PC-3 (cell line): ENCODE measurements around the gene MGAT3. TPM values are rescaled to one million over a fixed set of nuclear protein-coding genes. Genes with fewer than 3 reads are reported as not detected.

Source experiments
- ATAC-seq: fragments of 200-7000 bp; cut with Tn5 transposase; 2 replicates; pipeline ENCODE4 v1.9.1; 2020; ENCODE audit warnings: mild to moderate bottlenecking, moderate library complexity
- BruUV-seq: library from RNA; stranded (reverse); fragments of 400-500 nt; replicated peaks from 2 replicates; lab custom pipeline; 2021; lab: Mats Ljungman, UMichigan
- CTCF ChIA-PET: fragments of 300-600 bp; sonication (Branson Sonifier 250); formaldehyde crosslinking; loops from one replicate; lab custom pipeline; 2022; ENCODE audit warnings: antibody characterized with exemption; lab: Charles Lee
- POLR2A ChIA-PET: fragments of 300-600 bp; sonication (Branson Sonifier 250); formaldehyde crosslinking; loops from one replicate; lab custom pipeline; 2022; ENCODE audit warnings: antibody characterized with exemption; ENCODE audit not compliant: unreplicated experiment; lab: Charles Lee
- DNase-seq: peaks from one replicate; pipeline ENCODE4 v3.0.0-alpha.2; 2015
- H2AFZ ChIP-seq: fragments of 300-600 bp; sonication (generic); 2 replicates; pipeline ENCODE4 v1.6.0; 2016; ENCODE audit warnings: antibody characterized with exemption, low read length
- H3F3A ChIP-seq: fragments of 300-600 bp; sonication (generic); one replicate; pipeline ENCODE4 v1.6.0; 2017; ENCODE audit warnings: antibody characterized with exemption, low read length, control low read depth, mild to moderate bottlenecking; ENCODE audit not compliant: unreplicated experiment
- H3K27ac ChIP-seq: fragments of 300-600 bp; sonication (generic); 2 replicates; pipeline ENCODE4 v1.5.1; 2016; ENCODE audit warnings: mild to moderate bottlenecking, low read length
- H3K27me3 ChIP-seq: fragments of 300-600 bp; sonication (generic); 2 replicates; pipeline ENCODE4 v1.6.1; 2016; ENCODE audit warnings: low read length, mixed read lengths
- H3K36me3 ChIP-seq: fragments of 300-600 bp; sonication (generic); 2 replicates; pipeline ENCODE4 v1.6.1; 2016; ENCODE audit warnings: low read depth, mixed run types, low read length, mixed read lengths
- H3K4me1 ChIP-seq: fragments of 300-600 bp; sonication (generic); 2 replicates; pipeline ENCODE4 v1.5.1; 2016; ENCODE audit warnings: low read length; ENCODE audit not compliant: insufficient read depth
- H3K4me2 ChIP-seq: fragments of 300-600 bp; sonication (generic); 2 replicates; pipeline ENCODE4 v1.6.0; 2016; ENCODE audit warnings: low read length
- H3K4me3 ChIP-seq: fragments of 300-600 bp; sonication (generic); 2 replicates; pipeline ENCODE4 v1.5.1; 2016; ENCODE audit warnings: mild to moderate bottlenecking, low read length, mixed read lengths
- H3K79me2 ChIP-seq: fragments of 300-600 bp; sonication (generic); 2 replicates; pipeline ENCODE4 v1.6.1; 2017; ENCODE audit warnings: low read length, mixed read lengths
- H3K9ac ChIP-seq: fragments of 300-600 bp; sonication (generic); 2 replicates; pipeline ENCODE4 v1.6.0; 2016; ENCODE audit warnings: mild to moderate bottlenecking, low read length
- H3K9me2 ChIP-seq: fragments of 300-600 bp; sonication (generic); replicated peaks from 2 replicates; pipeline ENCODE4 v1.6.1; 2016; ENCODE audit warnings: mixed run types, low read length, mixed read lengths
- H3K9me3 ChIP-seq: fragments of 300-600 bp; sonication (generic); 2 replicates; pipeline ENCODE4 v1.6.1; 2016; ENCODE audit warnings: low read length, mixed read lengths
- H4K20me1 ChIP-seq: fragments of 300-600 bp; sonication (generic); 2 replicates; pipeline ENCODE4 v1.6.1; 2016; ENCODE audit warnings: low read length, mixed read lengths
- EZH2 ChIP-seq: fragments of 300-600 bp; sonication (generic); IDR thresholded peaks from one replicate; pipeline ENCODE4 v1.6.1; 2017; ENCODE audit warnings: antibody characterized with exemption, mild to moderate bottlenecking, low read length; ENCODE audit not compliant: unreplicated experiment
- EZH2phosphoT487 ChIP-seq: fragments of 300-600 bp; sonication (generic); IDR thresholded peaks from 2 replicates; pipeline ENCODE4 v1.6.1; 2018; ENCODE audit warnings: mild to moderate bottlenecking, antibody characterized with exemption, low read length, borderline replicate concordance
- intact Hi-C: fragments of 100-400 bp; cut with micrococcal nuclease; formaldehyde crosslinking; loops from 2 replicates; pipeline ENCODE4 v1.9.0; 2023
- total RNA-seq: library from RNA; depleted of rRNA; stranded (reverse); fragments of >200 nt; gene quantifications from 2 replicates; pipeline ENCODE4 v1.2.3, GENCODE V29; 2014
- TF ChIP-seq, protein P1 (sequence below): fragments of 300-600 bp; sonication (generic); conservative IDR thresholded peaks from 2 replicates; pipeline ENCODE4 v1.5.1; 2017; ENCODE audit warnings: antibody characterized with exemption, low read depth, mild to moderate bottlenecking, low read length

MGAT3 gene
- total RNA-seq, 1 experiment from 2014 or later = not detected

DNA sequence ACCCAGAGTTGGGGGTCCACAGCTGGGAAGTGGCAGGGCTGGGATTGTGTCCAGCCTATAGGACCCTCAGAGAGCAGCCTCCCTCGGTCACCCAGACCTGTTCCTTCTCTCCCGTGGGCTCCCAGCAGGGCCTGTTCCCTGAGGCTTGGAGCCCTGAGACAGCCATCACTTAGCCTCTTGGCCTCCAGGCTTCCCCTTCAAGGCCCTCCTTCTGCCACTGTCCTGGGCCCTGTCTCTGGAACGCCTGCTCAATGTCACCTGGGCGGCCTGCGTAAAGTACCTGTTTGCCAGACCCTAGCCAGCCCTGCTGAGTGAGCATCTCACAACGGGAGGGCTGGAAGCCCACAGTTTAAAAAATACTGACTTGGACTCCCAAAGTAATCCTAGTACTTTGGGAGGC is 6.5 kb downstream of the MGAT3 start:
- intact Hi-C loops = no loop called here
- Histone ChIP-seq H3K9me3 (no peaks in the 10 kb centered on the region), H3K27ac (no peak overlapping the region), H3K36me3 (no peaks in the 10 kb centered on the region), H3K4me3 (no peak overlapping the region), H3K4me2 (no peak overlapping the region), H3K9ac (no peak overlapping the region), H4K20me1 (no peaks in the 10 kb centered on the region), H2AFZ (no peak overlapping the region), H3K4me1 (no peaks in the 10 kb centered on the region), H3F3A (no peaks in the 10 kb centered on the region), H3K9me2 (no peaks in the 10 kb centered on the region), H3K79me2 (no peaks in the 10 kb centered on the region), H3K27me3 (peaks cover 4% of the 10 kb centered on the region; the same call in 1 of the 2 replicates)
- CTCF ChIA-PET = no interaction called here
- ATAC-seq (no peak), DNase-seq (no peak)
- BruUV-seq = no TSS peak
- POLR2A ChIA-PET = no interaction called here
- TF ChIP-seq, protein P1, sequence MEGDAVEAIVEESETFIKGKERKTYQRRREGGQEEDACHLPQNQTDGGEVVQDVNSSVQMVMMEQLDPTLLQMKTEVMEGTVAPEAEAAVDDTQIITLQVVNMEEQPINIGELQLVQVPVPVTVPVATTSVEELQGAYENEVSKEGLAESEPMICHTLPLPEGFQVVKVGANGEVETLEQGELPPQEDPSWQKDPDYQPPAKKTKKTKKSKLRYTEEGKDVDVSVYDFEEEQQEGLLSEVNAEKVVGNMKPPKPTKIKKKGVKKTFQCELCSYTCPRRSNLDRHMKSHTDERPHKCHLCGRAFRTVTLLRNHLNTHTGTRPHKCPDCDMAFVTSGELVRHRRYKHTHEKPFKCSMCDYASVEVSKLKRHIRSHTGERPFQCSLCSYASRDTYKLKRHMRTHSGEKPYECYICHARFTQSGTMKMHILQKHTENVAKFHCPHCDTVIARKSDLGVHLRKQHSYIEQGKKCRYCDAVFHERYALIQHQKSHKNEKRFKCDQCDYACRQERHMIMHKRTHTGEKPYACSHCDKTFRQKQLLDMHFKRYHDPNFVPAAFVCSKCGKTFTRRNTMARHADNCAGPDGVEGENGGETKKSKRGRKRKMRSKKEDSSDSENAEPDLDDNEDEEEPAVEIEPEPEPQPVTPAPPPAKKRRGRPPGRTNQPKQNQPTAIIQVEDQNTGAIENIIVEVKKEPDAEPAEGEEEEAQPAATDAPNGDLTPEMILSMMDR = no peak
- no peak for TF ChIP-seq EZH2
- TF ChIP-seq EZH2phosphoT487 = no peak

DNA sequence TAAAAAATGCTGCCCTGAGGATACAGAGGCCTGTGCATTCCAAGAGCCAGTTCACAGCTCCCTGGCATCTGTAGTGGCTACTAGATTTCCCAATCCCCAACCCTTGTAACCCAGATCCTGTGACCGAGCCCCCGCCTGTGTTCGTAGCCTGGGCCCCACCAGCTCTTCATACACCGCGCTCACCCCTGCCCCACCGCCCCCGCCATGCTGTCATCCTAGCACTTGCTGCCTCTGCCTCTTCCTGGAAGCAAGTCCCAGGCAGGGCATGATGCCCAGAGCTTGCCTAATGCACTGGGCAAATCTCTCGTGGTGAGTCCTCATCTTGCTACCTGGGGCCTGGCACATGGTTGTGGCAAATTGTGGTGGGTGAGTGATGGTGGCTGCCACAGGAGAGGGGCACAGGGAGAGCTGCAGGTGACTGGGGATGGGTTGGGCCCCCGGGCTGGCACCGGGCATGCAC is 7.1 kb downstream of the MGAT3 start:
- no peaks in the 10 kb centered on the region for H3K79me2 ChIP-seq
- ATAC-seq = no peak
- CTCF ChIA-PET = no interaction called here
- H3K9me3 ChIP-seq = no peaks in the 10 kb centered on the region
- DNase-seq = no peak
- intact Hi-C loops = no loop called here
- no peak for TF ChIP-seq EZH2
- TF ChIP-seq, protein P1 = no peak
- no peak for TF ChIP-seq EZH2phosphoT487
- BruUV-seq = no TSS peak
- H3K27me3 ChIP-seq = no peaks in the 10 kb centered on the region
- H3F3A ChIP-seq = no peaks in the 10 kb centered on the region
- no peaks in the 10 kb centered on the region for H3K9me2 ChIP-seq
- POLR2A ChIA-PET = no interaction called here
- no peaks in the 10 kb centered on the region for H3K4me1 ChIP-seq
- H3K4me3 ChIP-seq = no peak overlapping the region
- H3K36me3 ChIP-seq = no peaks in the 10 kb centered on the region
- no peak overlapping the region for H3K27ac ChIP-seq
- H3K4me2 ChIP-seq = no peak overlapping the region
- H2AFZ ChIP-seq = no peak overlapping the region
- H3K9ac ChIP-seq = no peak overlapping the region
- no peaks in the 10 kb centered on the region for H4K20me1 ChIP-seq

DNA sequence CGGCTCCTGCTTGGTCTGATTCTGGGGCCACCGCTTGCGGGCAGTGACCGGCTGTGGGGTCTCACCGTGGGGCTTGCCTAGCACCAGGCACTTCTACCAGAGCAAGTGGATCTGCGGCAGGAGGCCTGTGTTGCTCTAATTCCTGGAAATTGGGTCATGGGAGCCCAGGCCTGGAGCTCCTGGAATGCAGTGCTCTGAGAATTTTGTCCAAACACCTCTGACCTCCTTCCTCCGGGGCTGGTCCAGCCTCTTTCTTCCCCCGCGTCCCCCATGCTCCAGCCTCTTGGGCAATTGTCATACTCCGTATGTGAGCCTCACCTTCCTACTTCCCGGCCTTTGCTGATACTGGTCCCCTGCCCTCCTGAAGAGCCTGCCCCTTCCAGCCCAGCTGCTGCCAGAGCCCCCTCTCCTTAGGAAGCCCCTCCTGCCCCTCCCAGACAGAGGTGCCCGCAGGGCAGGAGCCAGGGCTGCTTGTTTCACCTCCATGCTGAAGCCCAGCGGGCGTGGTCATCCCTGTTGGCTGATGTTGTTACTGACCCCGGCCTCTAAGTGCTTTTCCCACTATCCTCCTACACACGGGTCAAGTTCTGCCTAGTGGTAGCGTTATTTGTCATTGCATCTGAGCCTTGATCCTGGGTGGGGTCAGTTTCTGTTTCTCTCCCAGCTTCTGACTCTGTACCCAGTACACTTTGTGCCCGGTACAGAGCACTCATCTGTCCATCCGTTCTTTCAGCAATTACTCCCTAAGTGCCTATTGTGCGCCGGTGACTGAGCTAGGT is 9.6 kb downstream of the MGAT3 start:
- BruUV-seq = no TSS peak
- no peaks in the 10 kb centered on the region for H3K9me3 ChIP-seq
- ATAC-seq = no peak

More for the DNA sequence above, 9.6 kb downstream of the MGAT3 start:
- no peaks in the 10 kb centered on the region for H3K79me2 ChIP-seq
- no peaks in the 10 kb centered on the region for H3K4me1 ChIP-seq
- intact Hi-C loops = no loop called here
- no peaks in the 10 kb centered on the region for H3K36me3 ChIP-seq
- no peak overlapping the region for H3K4me2 ChIP-seq
- no peak overlapping the region for H3K27ac ChIP-seq
- CTCF ChIA-PET = no interaction called here
- no peaks in the 10 kb centered on the region for H3F3A ChIP-seq
- no peaks in the 10 kb centered on the region for H3K9me2 ChIP-seq
- DNase-seq = no peak
- no peak overlapping the region for H2AFZ ChIP-seq
- no peaks in the 10 kb centered on the region for H4K20me1 ChIP-seq
- H3K27me3 ChIP-seq = no peaks in the 10 kb centered on the region
- no peak overlapping the region for H3K4me3 ChIP-seq
- TF ChIP-seq EZH2phosphoT487 (no peak), EZH2 (no peak)
- TF ChIP-seq, protein P1 = no peak
- H3K9ac ChIP-seq = no peak overlapping the region
- POLR2A ChIA-PET = no interaction called here
